ENCODE measurements around the gene RUNX2.
A peak's percentile ranks its signal among the peaks of the same experiment; 100 is the strongest.

The RUNX2 gene

GRCh38 chr6:45709781-45710220 lies 381.7 kb downstream of the RUNX2 start:
- Histone ChIP-seq H3K4me1 (peaks cover 0 to 42% (median 24%) of the 10 kb centered on the region in 10 experiments; a peak in 16 of 20 replicates), H3K27ac (no peak overlapping the region), H4K20me1 (no peaks in the 10 kb centered on the region), H3K4me2 (peak overlapping the region in 3 of 11 experiments; percentile 51 to 72 (median 58); a peak in 6 of 22 replicates), H3K36me3 (no peaks in the 10 kb centered on the region), H3K9me3 (replicated peaks in 1 of 11) (no peaks in the 10 kb centered on the region), H3K4me3 (no peak overlapping the region), H3K9ac (no peak overlapping the region), H3K27me3 (no peaks in the 10 kb centered on the region)
- TF ChIP-seq Cebpa-rat (IDR thresholded peaks at IDR 0.05): no peak

DNA sequence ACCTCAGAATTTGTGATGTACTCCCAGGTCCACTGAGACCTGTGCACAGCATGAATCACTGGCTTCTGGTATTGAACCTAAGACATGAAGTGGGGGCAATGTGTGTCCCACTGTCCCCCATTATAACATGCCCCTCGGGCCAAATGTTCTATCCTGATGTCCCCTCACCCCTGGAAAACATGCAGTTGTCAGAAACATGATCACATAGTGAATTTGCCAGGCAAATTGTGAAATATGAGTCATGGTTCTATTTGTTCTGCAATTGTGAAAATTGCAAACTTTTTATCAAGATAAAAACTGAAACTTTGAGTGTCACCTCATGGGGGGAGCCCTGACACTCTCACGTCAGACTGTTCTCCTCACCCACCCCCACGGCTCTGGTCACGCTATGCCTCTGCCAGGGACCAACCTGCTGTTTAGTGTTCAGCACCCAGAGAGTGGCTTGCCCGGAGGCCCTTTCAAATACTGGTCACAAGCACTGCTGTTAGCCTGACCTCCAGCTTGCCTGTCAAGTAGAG lies 382.2 kb downstream of the RUNX2 start:
- peak overlapping the region in 4 of 11 experiments; percentile 10 to 72 (median 54); a peak in 7 of 22 replicates for H3K4me2 ChIP-seq
- H3K36me3 ChIP-seq: no peaks in the 10 kb centered on the region
- H4K20me1 ChIP-seq: no peaks in the 10 kb centered on the region
- H3K9me3 ChIP-seq (replicated peaks in 1 of 11): no peaks in the 10 kb centered on the region
- H3K27ac ChIP-seq: no peak overlapping the region
- peaks cover 5 to 47% (median 29%) of the 10 kb centered on the region in 10 experiments; a peak in 16 of 20 replicates for H3K4me1 ChIP-seq
- no peak for TF ChIP-seq Cebpa-rat (IDR thresholded peaks at IDR 0.05)
- no peak overlapping the region for H3K4me3 ChIP-seq
- no peak overlapping the region for H3K9ac ChIP-seq
- no peaks in the 10 kb centered on the region for H3K27me3 ChIP-seq

GRCh38 chr6:45712076-45712475 lies 383.9 kb downstream of the RUNX2 start:
- Histone ChIP-seq H3K9me3 (replicated peaks in 1 of 11) (no peaks in the 10 kb centered on the region), H4K20me1 (no peaks in the 10 kb centered on the region), H3K4me2 (peak overlapping the region in 6 of 11 experiments; percentile 16 to 64 (median 44); a peak in 7 of 22 replicates), H3K36me3 (no peaks in the 10 kb centered on the region), H3K4me3 (no peak overlapping the region), H3K27ac (0 out of 22 replicates have a peak overlapping the region, but pooled peaks of 1 of the 11 experiments have one; percentile 28), H3K27me3 (no peaks in the 10 kb centered on the region), H3K4me1 (peaks cover 15 to 58% (median 38%) of the 10 kb centered on the region in 10 experiments), H3K9ac (no peak overlapping the region)
- TF ChIP-seq Cebpa-rat (IDR thresholded peaks at IDR 0.05): no peak

DNA sequence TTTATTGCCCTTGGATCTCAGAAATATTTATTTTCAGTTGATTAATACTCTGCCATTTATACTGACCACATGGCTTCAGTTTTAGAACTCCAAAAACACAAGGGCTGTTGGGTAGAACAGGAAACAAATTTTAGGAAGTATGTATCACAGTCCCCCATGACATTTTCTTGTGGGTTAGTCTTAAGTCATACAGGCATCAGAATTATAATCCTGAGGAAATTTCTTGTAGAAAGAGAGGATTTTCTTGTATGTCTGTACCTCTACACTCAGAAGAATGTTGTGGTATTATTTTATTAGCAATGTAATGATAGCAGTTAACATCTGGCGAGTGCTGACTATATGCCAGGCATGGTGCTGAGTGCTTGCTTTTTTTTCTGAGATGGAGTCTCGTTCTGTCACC lies 384.7 kb downstream of the RUNX2 start:
- Histone ChIP-seq H3K4me2 (peak overlapping the region in 8 of 11 experiments; percentile 18 to 64 (median 44); a peak in 16 of 22 replicates), H3K9ac (no peak overlapping the region), H3K27me3 (no peaks in the 10 kb centered on the region), H3K4me3 (no peak overlapping the region), H4K20me1 (no peaks in the 10 kb centered on the region), H3K36me3 (no peaks in the 10 kb centered on the region), H3K27ac (0 out of 22 replicates have a peak overlapping the region, but pooled peaks of 1 of the 11 experiments have one; percentile 28), H3K9me3 (replicated peaks in 1 of 11) (no peaks in the 10 kb centered on the region), H3K4me1 (peaks cover 18 to 59% (median 39%) of the 10 kb centered on the region in 10 experiments)
- no peak for TF ChIP-seq Cebpa-rat (IDR thresholded peaks at IDR 0.05)

Measured in BLaER1 treated with 17β-estradiol and CSF1 and Interleukin-3, amounts not matched to agents 10 nM and 100 nM (cell line).